ENCODE results near the gene ST8SIA2.

Gene ST8SIA2, protein sequence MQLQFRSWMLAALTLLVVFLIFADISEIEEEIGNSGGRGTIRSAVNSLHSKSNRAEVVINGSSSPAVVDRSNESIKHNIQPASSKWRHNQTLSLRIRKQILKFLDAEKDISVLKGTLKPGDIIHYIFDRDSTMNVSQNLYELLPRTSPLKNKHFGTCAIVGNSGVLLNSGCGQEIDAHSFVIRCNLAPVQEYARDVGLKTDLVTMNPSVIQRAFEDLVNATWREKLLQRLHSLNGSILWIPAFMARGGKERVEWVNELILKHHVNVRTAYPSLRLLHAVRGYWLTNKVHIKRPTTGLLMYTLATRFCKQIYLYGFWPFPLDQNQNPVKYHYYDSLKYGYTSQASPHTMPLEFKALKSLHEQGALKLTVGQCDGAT

DNA sequence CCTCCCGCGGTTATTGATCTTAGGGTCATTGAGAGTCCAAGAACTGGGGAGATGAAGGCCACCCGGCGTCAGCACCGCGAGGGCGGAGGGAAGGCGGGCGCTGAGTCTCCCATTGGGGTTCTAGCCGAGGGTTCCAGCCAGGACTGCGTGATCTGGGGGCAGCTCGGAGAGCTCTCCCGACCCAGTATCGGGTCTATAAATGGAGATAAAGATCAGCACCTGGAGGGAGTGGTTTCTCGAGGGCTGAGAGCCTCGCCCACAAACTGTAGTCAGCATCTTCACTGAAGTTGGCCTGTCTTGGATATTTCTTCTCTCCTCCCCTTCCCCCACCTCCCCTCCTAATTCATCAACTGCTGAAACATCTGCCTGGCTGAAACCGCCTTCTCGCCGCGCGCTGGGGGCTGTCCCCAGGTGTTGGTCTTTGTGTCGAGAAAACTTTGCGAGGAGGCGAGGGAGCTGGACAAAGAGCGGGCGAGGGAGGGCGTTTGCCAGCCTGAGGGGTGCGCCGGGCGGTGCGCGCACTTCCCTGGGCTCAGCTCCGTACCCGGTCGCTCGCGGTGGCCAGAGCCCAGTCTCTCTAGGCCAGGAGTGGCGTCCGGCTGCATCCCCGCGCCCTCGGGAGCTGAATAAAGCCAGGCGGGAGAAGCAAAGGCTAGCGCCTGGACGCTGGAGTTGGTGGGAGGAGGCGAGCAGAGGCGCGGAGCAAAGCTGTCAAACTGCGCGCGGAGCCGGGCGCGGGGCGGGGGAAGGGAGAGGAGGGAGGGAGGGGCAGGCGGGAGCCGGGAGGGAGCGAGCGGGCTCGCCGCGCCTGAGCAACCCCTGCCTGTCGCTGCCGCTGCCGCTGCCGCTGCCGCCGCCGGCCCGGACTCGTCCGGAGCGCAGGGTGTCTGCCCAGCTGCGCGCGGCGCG, at the start of gene ST8SIA2:
Gene ST8SIA2, plus strand, starts transcription at position 811 of the 909 bp plus-strand sequence. CDS start 184 bp downstream, outside the sequence.
- no peak within 1 kb of the TSS for H3K4me3 ChIP-seq (replicated peaks in 1 of 2; ENCODE audit: low read depth in 2 of 2, low read length in 2 of 2)
- TF ChIP-seq, protein P1, sequence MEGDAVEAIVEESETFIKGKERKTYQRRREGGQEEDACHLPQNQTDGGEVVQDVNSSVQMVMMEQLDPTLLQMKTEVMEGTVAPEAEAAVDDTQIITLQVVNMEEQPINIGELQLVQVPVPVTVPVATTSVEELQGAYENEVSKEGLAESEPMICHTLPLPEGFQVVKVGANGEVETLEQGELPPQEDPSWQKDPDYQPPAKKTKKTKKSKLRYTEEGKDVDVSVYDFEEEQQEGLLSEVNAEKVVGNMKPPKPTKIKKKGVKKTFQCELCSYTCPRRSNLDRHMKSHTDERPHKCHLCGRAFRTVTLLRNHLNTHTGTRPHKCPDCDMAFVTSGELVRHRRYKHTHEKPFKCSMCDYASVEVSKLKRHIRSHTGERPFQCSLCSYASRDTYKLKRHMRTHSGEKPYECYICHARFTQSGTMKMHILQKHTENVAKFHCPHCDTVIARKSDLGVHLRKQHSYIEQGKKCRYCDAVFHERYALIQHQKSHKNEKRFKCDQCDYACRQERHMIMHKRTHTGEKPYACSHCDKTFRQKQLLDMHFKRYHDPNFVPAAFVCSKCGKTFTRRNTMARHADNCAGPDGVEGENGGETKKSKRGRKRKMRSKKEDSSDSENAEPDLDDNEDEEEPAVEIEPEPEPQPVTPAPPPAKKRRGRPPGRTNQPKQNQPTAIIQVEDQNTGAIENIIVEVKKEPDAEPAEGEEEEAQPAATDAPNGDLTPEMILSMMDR (IDR thresholded peaks at IDR 0.05; ENCODE audit: low read depth, low read length), result no peak
- no peak for DNase-seq (ENCODE audit: low read depth in 2 of 2)

DNA sequence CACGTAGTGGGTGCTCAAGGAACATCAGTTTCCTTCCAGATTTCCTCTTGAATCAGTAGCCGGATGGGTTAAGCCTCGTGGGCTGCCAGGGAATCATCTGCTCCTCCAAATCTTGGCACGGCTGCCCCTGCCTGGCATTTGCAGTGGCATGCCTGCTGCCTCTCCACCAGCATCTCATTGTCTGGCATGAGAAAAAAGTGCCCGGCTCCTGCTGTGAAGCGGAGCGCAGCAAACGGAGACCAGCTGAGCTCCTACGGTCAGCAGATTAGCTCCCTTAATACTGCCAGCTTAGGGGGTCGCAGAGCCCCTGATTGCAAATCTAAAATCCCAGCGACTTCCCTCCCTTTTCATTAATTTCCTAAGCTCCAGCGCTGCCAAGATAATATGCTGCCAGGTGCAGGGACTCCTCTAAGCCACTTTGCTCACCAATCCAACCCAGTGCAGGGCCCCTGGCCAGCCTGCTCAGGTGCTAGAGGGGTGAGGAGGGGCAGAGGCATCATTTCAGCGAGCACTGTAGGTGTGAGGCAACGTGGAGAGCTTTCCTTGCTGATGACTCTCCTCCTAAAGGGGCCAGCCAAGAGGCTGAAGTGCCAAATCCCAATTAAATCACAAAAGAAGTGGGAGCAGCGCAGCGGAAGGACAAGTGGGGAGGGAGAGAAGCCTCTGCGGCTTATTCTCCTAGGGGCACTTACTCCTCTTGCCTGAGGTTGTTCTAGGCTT, 49.6 kb upstream of the ST8SIA2 start:
- no peak for DNase-seq (ENCODE audit: low read depth in 2 of 2)
- no peak overlapping the region for H3K4me3 ChIP-seq (replicated peaks in 1 of 2; ENCODE audit: low read depth in 2 of 2, low read length in 2 of 2)
- TF ChIP-seq, protein P1 (IDR thresholded peaks at IDR 0.05; ENCODE audit: low read depth, low read length), result no peak

DNA sequence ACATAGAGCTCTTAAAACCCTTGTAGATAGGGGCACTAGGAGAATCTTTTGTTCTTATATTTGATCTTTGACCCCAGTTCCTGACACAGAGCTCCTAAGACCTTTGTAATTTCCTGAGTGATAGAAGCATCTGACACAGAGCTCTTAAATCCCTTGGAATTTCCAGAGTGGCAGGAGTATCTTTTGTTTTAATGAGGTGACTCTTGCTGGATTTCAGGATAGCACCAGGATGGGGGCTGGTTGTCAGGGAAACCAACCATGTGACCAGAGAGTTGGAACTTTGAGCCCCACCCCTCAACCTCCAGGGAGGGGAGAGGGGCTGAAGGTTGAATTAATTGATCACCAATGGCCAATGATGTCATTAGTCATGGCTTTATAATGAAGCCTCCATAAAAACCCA, 47.6 kb upstream of the ST8SIA2 start:
- DNase-seq (ENCODE audit: low read depth in 2 of 2), result no peak
- TF ChIP-seq, protein P1 (IDR thresholded peaks at IDR 0.05; ENCODE audit: low read depth, low read length), result no peak
- H3K4me3 ChIP-seq (replicated peaks in 1 of 2; ENCODE audit: low read depth in 2 of 2, low read length in 2 of 2), result no peak overlapping the region

DNA sequence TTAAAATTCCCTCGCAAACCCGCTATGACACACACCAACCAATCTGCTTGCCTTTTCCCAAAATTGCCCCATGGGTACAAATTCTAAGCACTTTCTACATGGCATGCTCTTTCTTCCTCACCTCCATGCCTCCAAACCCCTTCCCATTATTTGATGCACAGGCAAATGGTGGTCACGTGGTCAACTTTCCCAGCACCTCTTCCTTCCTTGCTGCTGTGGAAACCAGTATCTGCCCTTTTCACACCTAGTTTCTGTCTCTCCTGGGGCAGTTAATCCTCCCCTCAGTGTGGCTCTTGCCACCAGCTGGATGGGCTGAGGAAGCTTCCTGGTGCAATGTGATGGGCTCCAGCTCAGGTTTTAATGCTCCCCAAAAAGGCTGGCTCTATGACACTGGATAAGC, 38.4 kb upstream of the ST8SIA2 start:
- no peak for DNase-seq (ENCODE audit: low read depth in 2 of 2)
- no peak overlapping the region for H3K4me3 ChIP-seq (replicated peaks in 1 of 2; ENCODE audit: low read depth in 2 of 2, low read length in 2 of 2)
- TF ChIP-seq, protein P1 (IDR thresholded peaks at IDR 0.05; ENCODE audit: low read depth, low read length), result no peak

DNA sequence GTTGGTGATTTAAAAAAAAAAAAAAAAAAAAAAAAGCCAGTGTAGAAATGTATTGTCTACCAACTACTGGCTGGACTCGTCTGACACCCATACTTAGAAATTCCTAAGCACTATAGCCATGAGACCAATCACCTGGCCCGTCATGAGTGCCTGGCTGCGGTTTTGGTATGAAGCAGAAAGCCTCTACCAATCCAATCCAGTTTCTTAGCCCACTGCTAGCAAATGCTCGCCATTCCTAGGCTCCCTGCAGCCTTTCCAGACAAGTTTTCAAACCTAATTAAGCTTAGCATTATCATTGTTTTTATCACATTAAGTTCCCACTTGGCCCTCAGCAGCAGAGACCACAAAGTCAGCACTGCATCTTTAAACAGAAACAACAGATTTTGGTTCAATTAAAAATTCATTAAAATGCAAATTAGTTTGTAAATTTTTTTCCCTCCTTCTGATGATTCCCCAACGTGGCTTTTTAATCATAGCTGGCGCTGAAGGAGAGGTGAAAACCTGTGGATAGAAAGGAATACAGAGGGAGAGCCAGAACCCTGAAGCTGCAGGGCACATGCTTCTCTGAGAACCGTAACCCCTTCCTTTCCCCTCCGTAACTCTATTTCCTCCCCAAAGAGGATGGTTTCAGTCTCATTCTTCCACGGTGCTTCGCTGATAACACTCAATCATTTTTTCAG, 32.2 kb upstream of the ST8SIA2 start:
- DNase-seq (ENCODE audit: low read depth in 2 of 2), result no peak
- H3K4me3 ChIP-seq (replicated peaks in 1 of 2; ENCODE audit: low read depth in 2 of 2, low read length in 2 of 2), result no peak overlapping the region
- TF ChIP-seq, protein P1 (IDR thresholded peaks at IDR 0.05; ENCODE audit: low read depth, low read length), result no peak

DNA sequence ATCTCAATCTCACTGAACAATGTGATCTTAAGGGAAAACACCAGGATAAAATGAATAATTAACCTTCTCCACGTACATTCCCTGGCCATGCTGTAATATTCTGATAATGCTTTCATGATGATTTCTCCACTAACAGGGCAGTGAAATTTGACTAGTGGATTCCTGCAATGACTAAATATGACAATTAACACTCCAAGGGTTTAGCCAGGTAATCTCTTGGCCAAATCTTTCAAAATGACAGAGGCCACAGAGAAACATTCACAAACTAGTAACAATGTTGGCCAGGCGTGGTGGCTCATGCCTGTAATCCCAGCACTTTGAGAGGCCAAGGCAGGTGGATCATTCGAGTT, 31.7 kb upstream of the ST8SIA2 start:
- no peak overlapping the region for H3K4me3 ChIP-seq (replicated peaks in 1 of 2; ENCODE audit: low read depth in 2 of 2, low read length in 2 of 2)
- TF ChIP-seq, protein P1 (IDR thresholded peaks at IDR 0.05; ENCODE audit: low read depth, low read length), result no peak
- DNase-seq (ENCODE audit: low read depth in 2 of 2), result no peak
